ENCODE data around the gene BCL2.

BCL2 gene

GRCh38 chr18:63186520-63187222 is 132.9 kb downstream of the BCL2 start:
- no peak for TF ChIP-seq CTCF (conservative IDR thresholded peaks at IDR 0.05; ENCODE audit: low read depth)
- DNase-seq (ENCODE audit: low spot score): no peak
- no peak overlapping the region for H3K27ac ChIP-seq
- CTCF ChIA-PET: interaction anchor here (0.6 kb wide), 1 partner anchor 130 kb away, joined by 3 read pairs; no protein-coding TSS in a partner anchor
- POLR2A ChIA-PET (ENCODE audit: low non-redundant PET): no interaction called here

- CTCF ChIA-PET: interaction anchor here (0.6 kb wide), 1 partner anchor 131 kb away, joined by 3 read pairs; no protein-coding TSS in a partner anchor
- DNase-seq (ENCODE audit: low spot score): no peak
- POLR2A ChIA-PET (ENCODE audit: low non-redundant PET): no interaction called here
- H3K27ac ChIP-seq: no peak overlapping the region
- no peak for TF ChIP-seq CTCF (conservative IDR thresholded peaks at IDR 0.05; ENCODE audit: low read depth)
Measured at GRCh38 chr18:63185984-63186383, 133.6 kb downstream of the BCL2 start.

GRCh38 chr18:63183952-63184770 is 135.4 kb downstream of the BCL2 start:
- ChIA-PET POLR2A (ENCODE audit: low non-redundant PET) (no interaction called here), CTCF (no interaction called here)
- DNase-seq (ENCODE audit: low spot score): no peak
- TF ChIP-seq CTCF (conservative IDR thresholded peaks at IDR 0.05; ENCODE audit: low read depth): no peak
- no peak overlapping the region for H3K27ac ChIP-seq

- CTCF ChIA-PET: no interaction called here
- no peak overlapping the region for H3K27ac ChIP-seq
- POLR2A ChIA-PET (ENCODE audit: low non-redundant PET): no interaction called here
- no peak for DNase-seq (ENCODE audit: low spot score)
- TF ChIP-seq CTCF (conservative IDR thresholded peaks at IDR 0.05; ENCODE audit: low read depth): no peak
Measured at GRCh38 chr18:63183378-63183777, 136.2 kb downstream of the BCL2 start.

GRCh38 chr18:63182861-63183260 is 136.7 kb downstream of the BCL2 start:
- no peak for DNase-seq (ENCODE audit: low spot score)
- POLR2A ChIA-PET (ENCODE audit: low non-redundant PET): no interaction called here
- TF ChIP-seq CTCF (conservative IDR thresholded peaks at IDR 0.05; ENCODE audit: low read depth): no peak
- CTCF ChIA-PET: no interaction called here
- no peak overlapping the region for H3K27ac ChIP-seq

GRCh38 chr18:63182310-63182772 is 137.2 kb downstream of the BCL2 start:
- no peak for TF ChIP-seq CTCF (conservative IDR thresholded peaks at IDR 0.05; ENCODE audit: low read depth)
- H3K27ac ChIP-seq: no peak overlapping the region
- ChIA-PET POLR2A (ENCODE audit: low non-redundant PET) (no interaction called here), CTCF (no interaction called here)
- DNase-seq (ENCODE audit: low spot score): no peak

All from RWPE1 (cell line).